ENCODE data around the gene SMARCD1.

The SMARCD1 gene

DNA sequence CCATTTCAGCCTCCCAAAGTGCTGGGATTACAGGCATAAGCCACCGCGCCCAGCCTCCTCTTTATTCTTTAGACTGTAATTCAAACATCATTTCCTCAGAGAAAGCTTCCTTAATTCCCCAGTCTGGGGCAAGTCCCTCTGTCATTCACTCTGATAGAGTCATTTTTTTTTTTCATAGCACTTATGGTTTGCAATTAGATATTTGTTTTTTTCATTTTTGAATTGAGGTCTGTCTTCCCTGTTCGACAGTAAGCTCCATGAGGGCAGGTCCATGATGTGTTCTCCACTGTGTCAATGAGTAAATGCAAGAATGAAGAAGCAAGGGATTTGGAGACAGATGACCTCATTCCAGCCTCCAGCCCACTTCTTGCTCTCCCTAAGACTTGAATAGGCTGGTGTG is 15.6 kb upstream of the SMARCD1 start:
- H3K4me1 ChIP-seq (ENCODE audit: control insufficient read depth in 1 of 2, insufficient read depth in 2 of 2, low read length in 2 of 2) = peaks cover 0 to 13% of the 10 kb centered on the region in 2 donors
- no peak overlapping the region for H3K27ac ChIP-seq (ENCODE audit: low read length)
- H3K9me3 ChIP-seq (ENCODE audit: control insufficient read depth in 1 of 2, low read length in 2 of 2) = no peaks in the 10 kb centered on the region
- no peaks in the 10 kb centered on the region for H3K27me3 ChIP-seq (ENCODE audit: low read depth, low read length)
- H3K36me3 ChIP-seq (ENCODE audit: control insufficient read depth in 1 of 2, insufficient read depth in 2 of 2, low read length in 2 of 2) = no peaks in the 10 kb centered on the region
- H3K4me3 ChIP-seq (ENCODE audit: low read depth in 1 of 2, low read length in 2 of 2) = no peak overlapping the region

DNA sequence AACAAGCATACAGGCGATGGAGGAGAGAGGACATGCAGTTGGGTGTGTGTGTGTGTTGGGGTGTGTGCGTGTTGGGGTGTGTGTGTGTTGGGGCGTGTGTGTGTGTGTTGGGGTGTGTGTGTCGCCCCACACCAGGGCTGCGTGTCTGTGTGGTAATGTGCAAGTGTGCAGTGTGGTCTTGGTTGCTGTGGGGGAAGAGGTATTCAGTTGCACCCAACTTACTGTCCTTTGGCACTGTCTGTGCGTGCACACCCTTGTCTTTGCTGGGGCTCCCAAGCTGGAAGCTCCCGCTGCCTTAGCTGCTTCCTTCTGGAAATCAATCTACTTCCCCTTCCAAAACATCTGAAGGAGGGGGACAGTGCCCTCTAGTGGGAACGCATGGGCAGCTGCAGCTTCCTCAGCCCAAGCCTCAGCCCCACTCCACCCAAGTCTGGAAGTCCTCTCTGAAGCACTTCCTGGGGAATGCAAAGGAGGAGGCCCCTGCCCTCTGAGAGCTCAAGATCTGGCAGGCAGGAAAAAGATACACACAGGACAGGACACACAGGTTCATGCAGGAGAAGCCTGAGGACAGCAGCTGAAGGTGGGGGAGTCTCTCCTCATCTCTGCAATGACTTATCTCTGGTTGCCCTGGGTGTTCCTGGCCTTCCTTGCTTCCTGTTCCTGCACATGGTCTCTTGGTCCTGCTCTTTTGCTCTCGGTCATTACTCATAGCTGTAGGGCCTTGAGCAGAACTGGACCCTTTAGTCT is 14.7 kb upstream of the SMARCD1 start:
- H3K4me1 ChIP-seq (ENCODE audit: control insufficient read depth in 1 of 2, insufficient read depth in 2 of 2, low read length in 2 of 2) = peaks cover 0 to 13% of the 10 kb centered on the region in 2 donors
- H3K27me3 ChIP-seq (ENCODE audit: low read depth, low read length) = no peaks in the 10 kb centered on the region
- H3K27ac ChIP-seq (ENCODE audit: low read length) = no peak overlapping the region
- no peaks in the 10 kb centered on the region for H3K9me3 ChIP-seq (ENCODE audit: control insufficient read depth in 1 of 2, low read length in 2 of 2)
- no peaks in the 10 kb centered on the region for H3K36me3 ChIP-seq (ENCODE audit: control insufficient read depth in 1 of 2, insufficient read depth in 2 of 2, low read length in 2 of 2)
- H3K4me3 ChIP-seq (ENCODE audit: low read depth in 1 of 2, low read length in 2 of 2) = no peak overlapping the region

DNA sequence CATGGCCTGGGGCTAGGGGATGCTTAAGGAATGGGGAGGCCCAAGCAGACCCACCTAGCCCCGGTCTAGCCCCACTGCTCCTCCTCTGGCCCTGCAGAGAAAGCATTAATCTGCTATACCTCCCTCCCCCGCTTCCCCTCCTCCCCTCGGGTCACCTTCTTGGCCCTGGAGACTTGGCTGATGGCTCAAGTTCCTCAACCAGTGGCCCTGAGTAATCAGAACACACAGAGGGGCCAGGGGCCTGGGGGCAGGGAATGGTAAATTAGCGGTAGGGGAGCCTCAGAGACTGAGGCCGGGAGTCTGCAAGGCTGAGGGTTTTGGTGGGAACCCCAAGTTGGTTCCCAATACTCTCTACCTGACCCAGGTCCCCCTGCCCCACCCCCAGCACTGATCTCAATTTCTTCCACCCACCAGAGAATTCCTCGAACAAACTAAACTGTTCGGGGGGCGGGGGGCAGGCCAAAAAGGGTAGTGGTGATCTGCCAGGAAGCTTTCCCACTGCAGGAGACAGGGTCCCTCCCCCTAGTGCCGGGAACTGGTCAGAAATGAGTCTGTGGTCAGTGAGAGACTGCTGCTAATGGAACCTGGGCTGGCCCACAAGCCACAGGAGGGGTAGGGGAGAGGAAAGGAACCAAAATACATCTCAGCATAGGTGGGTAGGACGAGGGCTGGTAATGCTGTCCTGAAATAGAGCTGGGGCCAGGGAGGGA is 12.8 kb upstream of the SMARCD1 start:
- Histone ChIP-seq H3K27me3 (ENCODE audit: low read depth, low read length) (no peaks in the 10 kb centered on the region), H3K4me1 (ENCODE audit: control insufficient read depth in 1 of 2, insufficient read depth in 2 of 2, low read length in 2 of 2) (peaks cover 0 to 9% of the 10 kb centered on the region in 2 donors), H3K4me3 (ENCODE audit: low read depth in 1 of 2, low read length in 2 of 2) (no peak overlapping the region), H3K9me3 (ENCODE audit: control insufficient read depth in 1 of 2, low read length in 2 of 2) (no peaks in the 10 kb centered on the region), H3K36me3 (ENCODE audit: control insufficient read depth in 1 of 2, insufficient read depth in 2 of 2, low read length in 2 of 2) (no peaks in the 10 kb centered on the region), H3K27ac (ENCODE audit: low read length) (no peak overlapping the region)

DNA sequence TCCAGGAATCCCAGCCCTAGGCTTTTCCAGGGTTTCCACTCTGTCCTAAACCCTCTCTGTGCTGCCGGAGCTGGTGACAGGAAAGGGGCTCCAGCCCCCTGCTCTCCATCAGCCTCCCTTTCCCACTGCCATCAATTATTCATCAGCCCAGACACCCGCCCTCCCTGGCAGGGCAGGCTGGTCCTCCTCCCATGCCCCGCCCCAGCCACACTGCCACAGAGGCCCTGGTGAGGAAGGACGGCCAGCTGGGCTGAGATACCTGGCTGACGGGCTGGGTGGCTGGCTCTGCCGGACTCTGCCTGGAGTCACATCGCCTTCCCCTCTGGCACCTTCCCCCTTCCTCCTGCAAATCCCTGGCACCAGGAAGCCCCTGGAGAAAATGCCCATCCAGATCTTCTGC is 11.9 kb upstream of the SMARCD1 start:
- Histone ChIP-seq H3K4me1 (ENCODE audit: control insufficient read depth in 1 of 2, insufficient read depth in 2 of 2, low read length in 2 of 2) (peaks cover 0 to 9% of the 10 kb centered on the region in 2 donors), H3K36me3 (ENCODE audit: control insufficient read depth in 1 of 2, insufficient read depth in 2 of 2, low read length in 2 of 2) (no peaks in the 10 kb centered on the region), H3K4me3 (ENCODE audit: low read depth in 1 of 2, low read length in 2 of 2) (no peak overlapping the region), H3K27me3 (ENCODE audit: low read depth, low read length) (no peaks in the 10 kb centered on the region), H3K27ac (ENCODE audit: low read length) (no peak overlapping the region), H3K9me3 (ENCODE audit: control insufficient read depth in 1 of 2, low read length in 2 of 2) (no peaks in the 10 kb centered on the region)

DNA sequence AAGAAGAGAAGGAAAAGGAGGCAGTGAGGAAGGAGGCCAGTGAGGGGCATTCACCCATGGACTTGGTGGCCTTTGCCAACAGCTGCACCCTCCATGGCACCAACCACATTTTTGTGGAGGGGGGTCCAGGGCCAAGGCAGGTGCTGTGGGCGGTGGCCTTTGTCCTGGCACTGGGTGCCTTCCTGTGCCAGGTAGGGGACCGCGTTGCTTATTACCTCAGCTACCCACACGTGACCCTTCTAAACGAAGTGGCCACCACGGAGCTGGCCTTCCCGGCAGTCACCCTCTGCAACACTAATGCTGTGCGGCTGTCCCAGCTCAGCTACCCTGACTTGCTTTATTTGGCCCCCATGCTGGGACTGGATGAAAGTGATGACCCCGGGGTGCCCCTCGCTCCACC is 11.4 kb upstream of the SMARCD1 start:
- Histone ChIP-seq H3K9me3 (ENCODE audit: control insufficient read depth in 1 of 2, low read length in 2 of 2) (no peaks in the 10 kb centered on the region), H3K4me3 (ENCODE audit: low read depth in 1 of 2, low read length in 2 of 2) (no peak overlapping the region), H3K36me3 (ENCODE audit: control insufficient read depth in 1 of 2, insufficient read depth in 2 of 2, low read length in 2 of 2) (peaks cover 0 to under 1% of the 10 kb centered on the region in 2 donors), H3K4me1 (ENCODE audit: control insufficient read depth in 1 of 2, insufficient read depth in 2 of 2, low read length in 2 of 2) (peaks cover 0 to 9% of the 10 kb centered on the region in 2 donors), H3K27me3 (ENCODE audit: low read depth, low read length) (no peaks in the 10 kb centered on the region), H3K27ac (ENCODE audit: low read length) (no peak overlapping the region)

DNA sequence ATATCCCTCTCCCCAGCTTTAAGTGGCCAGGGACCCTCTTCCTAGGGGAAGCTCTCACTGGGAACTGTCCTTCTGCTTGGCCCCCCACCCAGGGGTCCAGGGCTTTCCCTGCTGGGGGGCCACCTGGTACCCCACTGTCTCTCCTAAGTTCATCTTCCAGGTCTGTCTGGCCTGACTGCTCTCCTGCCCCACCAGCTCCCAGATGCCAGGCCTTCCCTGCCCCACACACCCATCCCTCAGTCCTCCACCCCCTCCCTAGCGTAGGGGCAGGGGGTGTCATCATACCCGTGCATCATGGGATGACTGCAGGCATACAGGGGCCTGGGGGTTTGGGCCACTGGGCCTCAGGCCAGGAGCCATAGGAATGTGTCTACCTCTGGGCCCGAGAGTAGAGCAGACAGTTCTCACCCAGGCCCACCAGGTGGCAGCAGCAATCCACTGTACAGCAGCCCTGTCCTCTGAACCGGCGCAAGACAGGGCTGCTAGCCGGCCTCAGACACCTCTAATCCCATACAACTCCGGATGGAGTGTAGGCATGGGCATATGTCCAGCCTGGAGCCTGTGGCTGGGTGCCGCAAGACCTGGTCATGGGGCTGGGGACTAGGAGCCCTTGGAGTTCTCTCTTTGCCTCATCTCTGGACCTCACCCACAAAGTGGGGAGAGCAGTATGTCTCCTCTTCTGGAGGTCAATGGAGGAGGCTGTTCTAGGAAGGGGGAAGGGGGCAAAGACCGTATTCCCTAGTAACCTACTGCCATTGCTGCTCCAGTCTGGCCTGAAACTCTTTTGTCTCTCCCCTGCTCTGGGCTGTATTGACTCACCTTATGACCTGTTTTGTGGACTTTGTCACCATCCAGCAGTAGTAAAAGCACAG is 10.0 kb upstream of the SMARCD1 start:
- H3K27ac ChIP-seq (ENCODE audit: low read length) = no peak overlapping the region
- H3K27me3 ChIP-seq (ENCODE audit: low read depth, low read length) = no peaks in the 10 kb centered on the region
- no peaks in the 10 kb centered on the region for H3K9me3 ChIP-seq (ENCODE audit: control insufficient read depth in 1 of 2, low read length in 2 of 2)
- H3K36me3 ChIP-seq (ENCODE audit: control insufficient read depth in 1 of 2, insufficient read depth in 2 of 2, low read length in 2 of 2) = peaks cover 0 to 3% of the 10 kb centered on the region in 2 donors
- no peak overlapping the region for H3K4me3 ChIP-seq (ENCODE audit: low read depth in 1 of 2, low read length in 2 of 2)
- peaks cover 0 to 8% of the 10 kb centered on the region in 2 donors for H3K4me1 ChIP-seq (ENCODE audit: control insufficient read depth in 1 of 2, insufficient read depth in 2 of 2, low read length in 2 of 2)

GRCh38 chr12:50075808-50076170 is 9.4 kb upstream of the SMARCD1 start:
- Histone ChIP-seq H3K36me3 (ENCODE audit: control insufficient read depth in 1 of 2, insufficient read depth in 2 of 2, low read length in 2 of 2) (peaks cover 0 to 3% of the 10 kb centered on the region in 2 donors), H3K9me3 (ENCODE audit: control insufficient read depth in 1 of 2, low read length in 2 of 2) (no peaks in the 10 kb centered on the region), H3K4me1 (ENCODE audit: control insufficient read depth in 1 of 2, insufficient read depth in 2 of 2, low read length in 2 of 2) (peaks cover 0 to 2% of the 10 kb centered on the region in 2 donors), H3K27ac (ENCODE audit: low read length) (no peak overlapping the region), H3K4me3 (ENCODE audit: low read depth in 1 of 2, low read length in 2 of 2) (no peak overlapping the region), H3K27me3 (ENCODE audit: low read depth, low read length) (no peaks in the 10 kb centered on the region)

- H3K36me3 ChIP-seq (ENCODE audit: control insufficient read depth in 1 of 2, insufficient read depth in 2 of 2, low read length in 2 of 2) = peaks cover 0 to 3% of the 10 kb centered on the region in 2 donors
- H3K4me1 ChIP-seq (ENCODE audit: control insufficient read depth in 1 of 2, insufficient read depth in 2 of 2, low read length in 2 of 2) = no peaks in the 10 kb centered on the region
- H3K27me3 ChIP-seq (ENCODE audit: low read depth, low read length) = no peaks in the 10 kb centered on the region
- H3K9me3 ChIP-seq (ENCODE audit: control insufficient read depth in 1 of 2, low read length in 2 of 2) = no peaks in the 10 kb centered on the region
- H3K4me3 ChIP-seq (ENCODE audit: low read depth in 1 of 2, low read length in 2 of 2) = no peak overlapping the region
- no peak overlapping the region for H3K27ac ChIP-seq (ENCODE audit: low read length)
These were observed 8.0 kb upstream of the SMARCD1 start for GRCh38 chr12:50077099-50077498.

GRCh38 chr12:50078281-50078680 is 6.9 kb upstream of the SMARCD1 start:
- H3K9me3 ChIP-seq (ENCODE audit: control insufficient read depth in 1 of 2, low read length in 2 of 2) = no peaks in the 10 kb centered on the region
- no peak overlapping the region for H3K27ac ChIP-seq (ENCODE audit: low read length)
- H3K4me3 ChIP-seq (ENCODE audit: low read depth in 1 of 2, low read length in 2 of 2) = no peak overlapping the region
- H3K36me3 ChIP-seq (ENCODE audit: control insufficient read depth in 1 of 2, insufficient read depth in 2 of 2, low read length in 2 of 2) = peaks cover 0 to 3% of the 10 kb centered on the region in 2 donors
- H3K4me1 ChIP-seq (ENCODE audit: control insufficient read depth in 1 of 2, insufficient read depth in 2 of 2, low read length in 2 of 2) = no peaks in the 10 kb centered on the region
- H3K27me3 ChIP-seq (ENCODE audit: low read depth, low read length) = no peaks in the 10 kb centered on the region

- H3K4me3 ChIP-seq (ENCODE audit: low read depth in 1 of 2, low read length in 2 of 2) = no peak overlapping the region
- H3K36me3 ChIP-seq (ENCODE audit: control insufficient read depth in 1 of 2, insufficient read depth in 2 of 2, low read length in 2 of 2) = peaks cover 0 to 3% of the 10 kb centered on the region in 2 donors
- H3K27me3 ChIP-seq (ENCODE audit: low read depth, low read length) = no peaks in the 10 kb centered on the region
- no peaks in the 10 kb centered on the region for H3K4me1 ChIP-seq (ENCODE audit: control insufficient read depth in 1 of 2, insufficient read depth in 2 of 2, low read length in 2 of 2)
- no peaks in the 10 kb centered on the region for H3K9me3 ChIP-seq (ENCODE audit: control insufficient read depth in 1 of 2, low read length in 2 of 2)
- no peak overlapping the region for H3K27ac ChIP-seq (ENCODE audit: low read length)
These were observed 5.4 kb upstream of the SMARCD1 start for GRCh38 chr12:50079771-50080170.

Data from muscle layer of duodenum (tissue), 2 donors.